ENCODE data around the gene CDH6. TPM values are rescaled to one million over a fixed set of nuclear protein-coding genes. Genes with fewer than 3 reads are reported as not detected.
"Not testable (repeated sequence)": the region's sequence is repeated elsewhere in the genome, so short reads cannot be mapped to it uniquely, and the experiment has no call there.

The CDH6 gene
- total RNA-seq, 2 donors from 2014 or later: not detected

DNA sequence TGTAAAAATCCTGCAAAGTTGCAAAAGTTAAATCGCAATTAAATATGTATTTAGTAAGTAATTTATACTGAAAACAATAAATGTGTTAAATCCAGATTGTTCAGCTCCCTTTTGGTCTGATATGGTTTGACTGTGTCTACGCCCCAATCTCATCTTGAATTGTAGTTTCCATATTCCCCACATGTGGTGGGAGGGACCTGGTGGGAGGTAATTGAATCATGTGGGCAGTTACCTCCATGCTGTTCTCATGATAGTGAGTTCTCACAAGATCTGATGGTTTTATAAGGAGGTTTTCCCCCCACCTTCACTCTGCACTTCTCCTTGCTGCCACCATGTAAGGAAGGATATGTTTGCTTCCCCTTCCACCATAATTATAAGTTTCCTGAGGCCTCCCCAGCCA, 140.0 kb downstream of the CDH6 start:
- no peaks in the 10 kb centered on the region for H3K9me3 Mint-ChIP-seq
- no peaks in the 10 kb centered on the region for H3K36me3 Mint-ChIP-seq
- ATAC-seq (no peak), DNase-seq (ENCODE audit: low spot score in 2 of 2) (no peak)
- no peak overlapping the region for H3K27ac Mint-ChIP-seq

DNA sequence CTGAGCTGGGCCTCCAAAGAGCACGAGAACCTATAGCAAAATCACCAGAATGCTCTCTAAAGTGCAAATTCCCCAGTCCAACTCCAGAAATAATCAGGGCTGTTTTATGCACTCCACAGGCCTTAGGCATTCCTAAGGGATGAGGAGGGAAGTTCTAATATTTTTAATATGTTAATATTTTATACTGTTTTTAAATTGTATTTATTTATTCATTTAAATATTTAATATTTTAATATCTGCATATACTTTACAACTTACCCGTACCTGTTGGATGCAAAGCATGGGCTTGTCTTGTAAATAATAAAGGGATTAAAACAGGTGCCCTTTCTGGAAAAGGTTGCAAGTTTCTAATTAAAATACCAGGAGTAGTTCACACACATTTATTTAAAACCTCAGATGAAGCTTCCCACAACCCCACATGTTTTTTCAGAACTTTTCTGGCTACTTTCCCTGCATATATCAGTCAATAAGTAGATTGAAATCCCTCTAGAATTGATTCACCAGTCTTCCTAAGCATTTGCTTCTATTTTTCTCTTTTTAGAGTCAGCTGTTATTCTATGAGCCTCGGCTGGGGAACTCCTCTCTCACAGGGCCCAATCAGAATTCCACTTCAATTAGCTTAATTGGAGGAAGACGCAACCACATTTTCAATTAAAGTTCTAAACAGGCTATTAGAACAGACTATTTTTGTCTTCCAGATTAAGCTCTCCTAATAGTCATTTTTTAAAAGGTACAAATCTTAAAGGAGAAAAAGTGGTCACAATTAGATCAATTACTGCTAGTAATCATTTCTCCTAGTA, 140.8 kb downstream of the CDH6 start:
- H3K27ac Mint-ChIP-seq: no peak overlapping the region
- no peak for ATAC-seq
- no peaks in the 10 kb centered on the region for H3K9me3 Mint-ChIP-seq
- DNase-seq (ENCODE audit: low spot score in 2 of 2): no peak
- no peaks in the 10 kb centered on the region for H3K36me3 Mint-ChIP-seq

DNA sequence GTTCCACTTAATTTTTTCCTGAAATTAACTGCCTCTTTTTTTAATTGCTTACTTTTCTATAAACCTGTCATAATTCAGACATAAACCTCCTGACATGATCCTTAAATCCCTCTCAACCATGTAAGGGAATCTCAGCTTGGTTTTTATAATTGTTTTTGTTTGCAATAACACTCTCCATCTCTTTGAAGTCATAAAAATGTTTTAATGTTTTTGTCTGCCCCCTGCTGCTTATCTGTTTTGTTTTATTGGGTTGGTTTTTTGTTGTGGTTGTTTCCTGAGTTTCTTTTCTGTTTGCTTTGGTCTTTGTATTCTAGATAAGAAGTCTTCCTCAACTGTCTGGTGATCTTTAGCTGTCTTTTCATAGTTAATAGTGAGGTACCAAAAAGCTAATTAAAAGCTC, 142.0 kb downstream of the CDH6 start:
- ATAC-seq (no peak), DNase-seq (ENCODE audit: low spot score in 2 of 2) (no peak)
- Mint-ChIP-seq H3K36me3 (no peaks in the 10 kb centered on the region), H3K27ac (no peak overlapping the region), H3K9me3 (no peaks in the 10 kb centered on the region)

DNA sequence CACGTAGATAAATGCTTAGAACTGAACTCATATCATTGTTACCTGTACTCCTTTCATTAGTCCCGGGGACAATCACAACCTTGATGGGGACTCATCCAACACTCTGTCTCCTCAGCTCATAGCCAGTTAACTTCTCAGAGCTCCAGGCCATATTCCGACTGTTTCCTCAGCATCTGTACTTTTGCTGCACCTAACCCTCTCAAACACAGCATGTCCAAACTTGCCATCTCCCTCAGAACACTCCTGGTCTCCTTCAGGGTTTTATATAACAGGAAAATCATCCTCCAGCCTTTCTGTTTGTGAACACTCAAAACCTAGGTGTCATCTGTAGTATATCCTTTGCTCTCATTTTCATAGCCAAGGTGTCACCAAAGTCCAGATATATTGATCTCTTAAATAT, 150.5 kb downstream of the CDH6 start:
- Mint-ChIP-seq H3K36me3 (no peaks in the 10 kb centered on the region), H3K9me3 (no peaks in the 10 kb centered on the region)
- no peak for ATAC-seq

DNA sequence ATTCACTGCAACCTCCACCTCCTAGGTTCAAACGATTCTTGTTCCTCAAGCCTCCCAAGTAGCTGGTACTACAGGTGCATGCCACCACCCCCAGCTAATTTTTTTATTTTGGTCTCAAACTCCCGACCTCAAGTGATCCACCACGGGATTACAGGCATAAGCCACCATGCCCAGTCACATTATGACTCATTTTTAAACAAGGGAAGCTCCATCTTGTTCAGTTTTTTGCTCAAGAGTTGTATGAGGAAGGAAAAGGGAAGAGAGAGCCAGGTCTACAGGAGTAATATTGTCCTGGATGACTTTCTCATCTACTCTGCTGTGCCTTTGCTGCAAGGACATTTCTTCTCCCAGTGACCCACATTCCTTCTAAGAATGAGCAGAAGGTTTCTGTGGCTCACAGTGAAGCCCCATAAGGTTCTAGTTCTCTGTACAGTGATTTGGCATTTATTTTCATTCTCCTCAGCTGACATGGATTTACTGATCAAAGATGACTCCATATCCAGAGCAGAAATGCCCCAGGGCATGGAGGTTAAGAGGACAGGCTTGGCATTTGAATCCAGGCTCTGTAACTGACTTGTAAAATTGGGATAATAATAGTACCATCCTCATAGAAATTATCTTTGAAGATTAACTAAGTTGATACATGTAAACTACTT, 153.5 kb downstream of the CDH6 start:
- DNase-seq (ENCODE audit: low spot score in 2 of 2): no peak
- no peak overlapping the region for H3K27ac Mint-ChIP-seq
- no peak for ATAC-seq
- H3K36me3 Mint-ChIP-seq: no peaks in the 10 kb centered on the region
- peaks cover under 1 to 3% of the 10 kb centered on the region in 2 donors for H3K9me3 Mint-ChIP-seq

More for the DNA sequence above, 150.5 kb downstream of the CDH6 start:
- no peak for DNase-seq (ENCODE audit: low spot score in 2 of 2)
- H3K27ac Mint-ChIP-seq: no peak overlapping the region

DNA sequence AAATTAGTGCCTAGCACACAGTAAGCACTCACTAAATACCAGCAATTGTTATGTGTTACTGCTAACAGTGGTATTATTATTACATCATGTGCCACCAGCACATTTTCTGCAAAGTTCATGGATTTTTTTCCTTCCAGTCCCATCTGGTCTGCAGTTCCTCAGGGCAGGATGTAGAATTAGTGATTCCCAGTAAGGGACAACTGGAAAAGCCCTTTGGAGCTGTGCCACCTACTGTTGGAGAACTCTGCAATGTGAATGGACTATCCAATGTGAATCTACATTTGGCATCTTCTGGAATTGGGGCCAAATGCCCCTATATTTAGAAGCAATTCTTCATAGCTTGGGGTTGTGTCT, 154.0 kb downstream of the CDH6 start:
- H3K36me3 Mint-ChIP-seq: no peaks in the 10 kb centered on the region
- peaks cover 5 to 6% of the 10 kb centered on the region in 2 donors for H3K9me3 Mint-ChIP-seq
- ATAC-seq (no peak), DNase-seq (ENCODE audit: low spot score in 2 of 2) (no peak)
- no peak overlapping the region for H3K27ac Mint-ChIP-seq

DNA sequence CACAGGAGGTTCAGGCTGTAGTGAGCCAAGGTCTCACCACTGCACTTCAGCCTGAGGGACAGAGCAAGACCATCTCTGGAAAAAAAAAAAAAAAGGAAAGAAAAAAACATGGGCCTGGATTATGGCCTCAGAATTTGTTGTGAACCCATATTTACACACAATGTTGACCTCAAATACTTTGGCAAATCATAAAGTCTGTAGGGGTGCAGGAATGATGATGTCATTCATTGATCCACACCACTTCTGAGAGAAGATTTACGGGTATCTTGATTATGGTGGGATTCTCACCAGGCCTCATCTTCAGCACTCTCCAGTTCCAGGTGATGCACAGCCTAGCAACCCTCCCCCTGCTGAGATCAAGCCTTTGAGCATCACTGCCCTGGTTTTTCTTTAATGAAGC, 156.9 kb downstream of the CDH6 start:
- Mint-ChIP-seq H3K36me3 (no peaks in the 10 kb centered on the region), H3K27ac (no peak overlapping the region), H3K9me3 (peaks cover 6 to 8% of the 10 kb centered on the region in 2 donors)
- no peak for ATAC-seq
- DNase-seq (ENCODE audit: low spot score in 2 of 2): no peak

DNA sequence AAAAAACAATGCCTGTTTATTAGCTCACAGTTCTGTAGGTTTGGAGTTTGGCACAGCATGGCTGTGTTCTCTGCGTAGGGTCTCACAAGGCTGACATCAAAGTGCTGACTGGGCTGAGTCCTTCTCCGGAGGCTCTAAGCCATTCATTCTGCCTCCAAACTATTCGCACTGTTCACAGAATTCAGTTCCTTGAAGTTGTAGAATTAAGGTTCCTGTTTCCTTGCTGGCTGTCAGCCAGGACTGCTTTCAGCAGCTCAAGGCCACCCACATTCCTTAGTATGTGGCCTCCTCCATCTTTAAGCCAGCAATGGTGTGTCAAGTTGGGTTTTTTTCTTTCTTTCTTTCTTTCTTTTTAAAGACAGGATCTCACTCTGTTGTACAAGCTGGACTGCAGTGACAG, 161.9 kb downstream of the CDH6 start:
- ATAC-seq (no peak), DNase-seq (ENCODE audit: low spot score in 2 of 2) (no peak)
- Mint-ChIP-seq H3K27ac (no peak overlapping the region), H3K36me3 (no peaks in the 10 kb centered on the region), H3K9me3 (peaks cover 10 to 12% of the 10 kb centered on the region in 2 donors)

DNA sequence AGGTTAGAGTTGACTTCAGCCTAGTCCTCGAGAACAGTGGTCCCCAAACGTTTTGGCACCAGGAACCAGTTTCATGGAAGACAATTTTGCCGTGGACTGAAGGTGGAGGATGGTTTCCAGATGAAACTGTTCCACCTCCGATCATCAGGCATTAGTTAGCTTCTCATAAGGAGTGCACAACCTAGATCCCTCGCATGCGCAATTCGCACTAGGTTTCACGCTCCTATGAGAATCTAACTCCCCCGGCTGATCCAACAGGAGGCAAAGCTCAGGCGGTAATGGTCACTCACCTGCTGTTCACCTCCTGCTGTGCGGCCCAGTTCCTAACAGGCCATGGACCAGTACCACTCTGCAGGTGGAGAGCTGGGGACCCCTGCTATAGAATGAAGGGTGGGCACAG, 163.6 kb downstream of the CDH6 start:
- H3K27ac Mint-ChIP-seq: no peak overlapping the region
- DNase-seq (ENCODE audit: low spot score in 2 of 2) (no peak), ATAC-seq (no peak)
- H3K9me3 Mint-ChIP-seq: peaks cover 7 to 11% of the 10 kb centered on the region in 2 donors
- H3K36me3 Mint-ChIP-seq: no peaks in the 10 kb centered on the region

DNA sequence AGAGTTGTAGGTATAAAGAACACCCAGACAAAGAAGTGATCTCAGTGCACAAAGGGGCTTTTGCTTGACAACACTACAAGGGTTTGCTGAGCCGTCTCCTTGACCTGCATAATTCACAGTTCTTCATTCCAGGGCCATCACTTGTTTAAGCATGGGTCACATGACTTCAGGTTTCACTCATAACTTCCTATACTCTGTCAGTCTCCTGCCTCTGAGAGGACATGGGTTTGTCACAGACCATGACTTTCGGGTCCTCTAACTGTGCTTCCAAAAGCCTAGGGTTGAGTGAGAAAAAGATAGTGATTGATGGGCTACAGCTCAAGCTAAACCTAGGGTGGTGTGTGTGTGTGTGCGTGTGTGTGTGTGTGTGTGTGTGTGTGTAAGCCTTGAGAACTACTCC, 166.4 kb downstream of the CDH6 start:
- Mint-ChIP-seq H3K9me3 (peaks cover 4 to 7% of the 10 kb centered on the region in 2 donors), H3K36me3 (no peaks in the 10 kb centered on the region), H3K27ac (no peak overlapping the region)
- ATAC-seq (no peak), DNase-seq (ENCODE audit: low spot score in 2 of 2) (no peak)

DNA sequence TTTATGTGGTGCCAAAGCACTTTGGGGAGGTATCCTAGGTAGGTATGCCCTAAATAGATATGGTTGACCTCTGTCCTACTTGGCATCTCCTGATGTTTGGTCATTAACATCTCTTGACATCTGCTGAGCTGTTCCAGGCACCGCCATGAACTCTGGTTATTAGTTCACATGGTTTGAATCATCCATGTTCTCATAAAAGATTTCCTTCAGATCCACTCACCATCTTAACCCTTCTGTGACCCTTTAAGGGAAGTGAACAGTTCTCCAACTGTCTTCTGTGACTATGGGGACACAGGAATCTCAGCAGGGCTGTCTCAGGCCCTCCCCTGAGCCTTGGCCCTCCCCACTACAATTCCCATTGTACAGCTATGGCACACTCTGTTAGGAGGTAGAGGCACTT, 167.7 kb downstream of the CDH6 start:
- Mint-ChIP-seq H3K9me3 (peaks cover 0 to 7% of the 10 kb centered on the region in 2 donors), H3K36me3 (no peaks in the 10 kb centered on the region), H3K27ac (no peak overlapping the region)
- ATAC-seq: no peak
- no peak for DNase-seq (ENCODE audit: low spot score in 2 of 2)

DNA sequence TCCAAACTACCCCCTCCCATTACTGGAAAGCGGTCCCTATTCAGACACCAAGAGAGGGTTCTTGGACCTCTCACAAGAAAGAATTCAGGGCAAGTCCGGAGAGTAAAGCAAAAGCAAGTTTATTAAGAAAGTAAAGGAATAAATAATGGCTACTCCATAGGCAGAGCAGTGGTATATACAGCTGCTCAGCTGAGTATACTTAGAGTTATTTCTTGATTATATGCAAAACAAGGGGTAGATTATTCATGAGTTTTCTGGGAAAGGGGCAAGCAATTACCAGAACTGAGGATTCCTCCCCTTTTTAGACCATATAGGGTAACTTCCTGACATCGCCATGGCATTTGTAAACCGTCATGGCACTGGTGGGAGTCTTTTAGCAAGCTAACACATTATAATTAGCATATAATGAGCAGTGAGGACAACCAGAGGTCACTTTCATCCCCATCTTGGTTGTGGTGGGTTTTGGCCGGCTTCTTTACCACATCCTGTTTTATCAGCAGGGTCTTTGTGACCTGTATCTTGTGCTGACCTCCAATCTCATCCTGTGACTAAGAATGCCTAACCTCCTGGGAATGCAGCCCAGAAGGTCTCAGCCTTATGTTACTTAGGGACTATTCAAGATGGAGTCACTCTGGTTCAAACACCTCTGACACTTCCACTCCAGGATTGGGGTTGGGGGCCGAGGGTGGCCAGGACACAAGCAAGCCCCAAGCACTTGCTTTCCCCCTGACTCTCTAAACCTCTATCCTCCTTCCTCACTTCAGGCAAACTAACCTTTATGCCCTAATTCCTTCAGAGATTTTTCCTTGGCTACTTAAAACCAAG, 168.4 kb downstream of the CDH6 start:
- H3K36me3 Mint-ChIP-seq; H3K27ac Mint-ChIP-seq; DNase-seq (ENCODE audit: low spot score in 2 of 2); ATAC-seq; H3K9me3 Mint-ChIP-seq: not testable (repeated sequence)

DNA sequence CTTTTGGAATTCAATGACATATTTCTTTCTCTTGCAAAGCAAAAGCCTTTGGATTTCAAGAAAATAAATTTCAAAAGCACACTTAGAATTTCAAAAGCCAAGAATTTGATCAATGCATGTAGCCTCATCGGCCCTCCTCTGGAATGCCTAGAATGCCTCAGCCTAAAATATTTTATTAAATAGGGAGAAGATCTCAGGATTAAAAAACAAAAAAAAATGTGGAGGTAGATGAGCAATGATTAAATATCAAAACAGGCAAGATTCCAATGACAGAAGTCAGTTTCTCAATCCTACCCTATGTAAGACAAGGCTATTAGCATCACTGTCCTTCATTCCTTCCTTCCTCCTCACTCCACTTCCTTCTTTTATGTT, 169.0 kb downstream of the CDH6 start:
- ATAC-seq: no peak
- H3K9me3 Mint-ChIP-seq: peaks cover 0 to 6% of the 10 kb centered on the region in 2 donors

DNA sequence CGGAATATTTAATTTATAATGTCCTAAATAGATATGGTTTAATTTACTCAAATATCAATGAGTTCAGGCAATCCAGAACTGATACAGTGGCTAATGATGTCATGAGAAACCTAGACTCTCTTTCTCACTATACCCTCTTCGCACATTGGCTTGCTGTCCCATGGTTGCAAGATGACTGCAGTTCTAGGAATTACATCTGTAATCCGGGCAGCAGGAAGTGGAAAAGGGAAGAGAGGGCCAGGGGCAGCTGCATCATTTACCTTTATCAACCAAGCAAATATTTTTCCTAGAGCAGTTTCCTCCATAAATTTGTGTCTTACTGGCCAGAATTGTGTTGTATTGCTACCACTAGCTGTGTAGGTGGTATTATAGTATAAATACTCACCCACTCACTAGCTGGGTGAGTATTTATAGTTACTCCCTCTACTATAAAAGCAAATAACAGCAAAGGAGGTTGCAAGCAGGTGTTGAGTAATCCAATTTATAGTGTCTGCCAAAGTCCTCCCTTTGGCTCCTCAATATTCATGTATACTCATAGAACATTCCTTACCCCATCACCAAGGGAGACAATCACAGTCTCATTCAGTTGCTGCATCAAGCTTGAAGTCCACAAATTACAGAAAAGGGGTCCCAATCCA, 169.6 kb downstream of the CDH6 start:
- H3K9me3 Mint-ChIP-seq: peaks cover 0 to 3% of the 10 kb centered on the region in 2 donors
- ATAC-seq: no peak

More for the DNA sequence above, 169.0 kb downstream of the CDH6 start:
- DNase-seq (ENCODE audit: low spot score in 2 of 2): no peak
- Mint-ChIP-seq H3K36me3 (no peaks in the 10 kb centered on the region), H3K27ac (no peak overlapping the region)

DNA sequence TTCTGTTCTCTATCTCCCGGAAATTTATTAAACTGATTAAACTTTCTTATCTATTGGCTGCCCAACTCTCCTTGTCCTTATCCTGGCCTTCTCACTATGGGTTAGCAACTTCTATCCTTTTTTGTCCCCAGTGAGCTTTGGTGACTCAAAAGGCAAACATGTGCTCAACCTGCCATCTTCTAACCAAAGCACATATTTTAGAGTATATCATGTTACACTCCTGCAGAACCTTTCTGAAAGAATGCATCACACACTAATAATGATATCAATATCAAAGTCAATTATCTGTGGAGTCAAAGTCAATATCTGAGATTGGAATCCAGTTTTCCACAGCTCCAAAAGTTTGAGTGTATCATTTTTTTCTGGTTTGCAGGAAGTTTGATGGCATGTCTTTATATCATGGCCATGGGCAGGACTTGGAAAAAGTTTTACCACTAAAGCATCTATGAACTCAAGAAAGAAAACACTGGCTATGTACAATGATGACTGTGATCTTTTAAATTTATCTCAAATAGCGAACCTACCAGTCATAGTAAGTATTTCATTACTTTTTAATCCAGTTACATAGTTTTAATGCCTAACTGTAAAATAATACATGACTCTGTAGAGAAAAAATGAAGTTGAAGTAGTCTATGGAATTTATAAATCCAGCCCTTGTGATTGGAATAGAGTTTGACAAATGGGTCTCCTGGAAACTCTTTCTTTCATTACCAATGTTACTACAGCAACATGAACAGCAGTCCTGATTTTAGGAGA, 171.6 kb downstream of the CDH6 start:
- DNase-seq (ENCODE audit: low spot score in 2 of 2) (no peak), ATAC-seq (no peak)
- Mint-ChIP-seq H3K36me3 (no peaks in the 10 kb centered on the region), H3K9me3 (peaks cover 0 to 3% of the 10 kb centered on the region in 2 donors), H3K27ac (no peak overlapping the region)

More for the DNA sequence above, 169.6 kb downstream of the CDH6 start:
- Mint-ChIP-seq H3K27ac (no peak overlapping the region), H3K36me3 (no peaks in the 10 kb centered on the region)
- no peak for DNase-seq (ENCODE audit: low spot score in 2 of 2)

DNA sequence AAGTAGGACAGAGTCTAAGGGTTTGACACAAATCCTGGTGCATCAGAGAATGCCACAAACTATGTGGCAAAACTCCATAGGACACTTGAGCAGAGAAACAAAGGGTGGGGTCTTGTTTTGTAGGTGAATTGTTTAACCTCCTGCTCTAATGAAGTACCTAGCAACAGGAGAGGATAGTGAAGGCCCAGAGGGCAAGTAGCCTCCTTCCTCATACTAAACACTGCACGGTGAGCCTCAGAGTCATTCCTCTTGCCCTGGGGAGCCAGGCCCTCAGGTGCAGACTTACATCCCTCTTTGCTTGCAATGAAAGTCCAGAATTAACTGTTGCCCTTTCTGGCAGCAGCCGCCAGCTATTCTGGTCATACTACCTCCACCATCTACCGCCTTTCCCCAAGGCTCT, 172.3 kb downstream of the CDH6 start:
- H3K27ac Mint-ChIP-seq: no peak overlapping the region
- H3K36me3 Mint-ChIP-seq: no peaks in the 10 kb centered on the region
- DNase-seq (ENCODE audit: low spot score in 2 of 2) (no peak), ATAC-seq (no peak)
- peaks cover 2 to 4% of the 10 kb centered on the region in 2 donors for H3K9me3 Mint-ChIP-seq
